Esophagus muscularis mucosa (tissue), 4 donors: ENCODE measurements around the gene ARMH2.

Source experiments
- EP300 ChIP-seq: sonication (generic); formaldehyde crosslinking; IDR thresholded peaks from one replicate; pipeline ENCODE4 v1.6.1; 2017; ENCODE audit warnings: antibody characterized with exemption
- POLR2AphosphoS5 ChIP-seq, 2 donors: sonication (generic); formaldehyde crosslinking; IDR thresholded peaks; one replicate each; pipeline ENCODE4 v1.6.1; 2017; ENCODE audit warnings: antibody characterized with exemption in 2 of 2
- TF ChIP-seq, protein P1 (sequence below), 3 experiments: fragments of 200-600 bp in 2 of 3; fragments of 450-650 bp in 1 of 3; sonication (generic) in 2 of 3; IDR thresholded peaks; one replicate each; pipeline ENCODE4 v1.5.1; 2017 to 2019; ENCODE audit warnings: antibody characterized with exemption in 3 of 3, mild to moderate bottlenecking in 2 of 3, moderate library complexity in 1 of 3

DNA sequence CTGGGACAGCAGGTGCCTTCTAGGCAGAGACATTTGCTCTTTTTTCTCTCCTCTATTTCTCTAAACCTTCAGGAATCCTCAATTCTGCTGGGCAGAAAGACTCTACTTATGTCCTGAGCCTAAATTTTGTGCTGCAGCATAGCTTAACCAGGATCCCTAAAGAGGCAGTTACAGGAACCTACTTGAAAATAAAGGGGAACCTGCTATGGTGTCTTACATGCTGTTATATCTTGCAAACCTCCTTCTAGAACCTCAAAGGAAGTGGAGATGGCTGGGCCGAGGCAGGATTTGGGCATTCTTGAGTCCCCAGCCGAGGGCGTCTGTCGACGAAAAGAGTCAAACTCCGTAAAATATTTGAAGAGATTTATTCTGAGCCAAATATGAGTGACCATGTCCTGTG, 41.1 kb downstream of the ARMH2 start:
- TF ChIP-seq, protein P1, sequence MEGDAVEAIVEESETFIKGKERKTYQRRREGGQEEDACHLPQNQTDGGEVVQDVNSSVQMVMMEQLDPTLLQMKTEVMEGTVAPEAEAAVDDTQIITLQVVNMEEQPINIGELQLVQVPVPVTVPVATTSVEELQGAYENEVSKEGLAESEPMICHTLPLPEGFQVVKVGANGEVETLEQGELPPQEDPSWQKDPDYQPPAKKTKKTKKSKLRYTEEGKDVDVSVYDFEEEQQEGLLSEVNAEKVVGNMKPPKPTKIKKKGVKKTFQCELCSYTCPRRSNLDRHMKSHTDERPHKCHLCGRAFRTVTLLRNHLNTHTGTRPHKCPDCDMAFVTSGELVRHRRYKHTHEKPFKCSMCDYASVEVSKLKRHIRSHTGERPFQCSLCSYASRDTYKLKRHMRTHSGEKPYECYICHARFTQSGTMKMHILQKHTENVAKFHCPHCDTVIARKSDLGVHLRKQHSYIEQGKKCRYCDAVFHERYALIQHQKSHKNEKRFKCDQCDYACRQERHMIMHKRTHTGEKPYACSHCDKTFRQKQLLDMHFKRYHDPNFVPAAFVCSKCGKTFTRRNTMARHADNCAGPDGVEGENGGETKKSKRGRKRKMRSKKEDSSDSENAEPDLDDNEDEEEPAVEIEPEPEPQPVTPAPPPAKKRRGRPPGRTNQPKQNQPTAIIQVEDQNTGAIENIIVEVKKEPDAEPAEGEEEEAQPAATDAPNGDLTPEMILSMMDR (IDR thresholded peaks at IDR 0.05): no peak
- TF ChIP-seq POLR2AphosphoS5 (IDR thresholded peaks at IDR 0.05) (no peak), EP300 (no peak)
